Spleen (tissue), 11 donors: ENCODE data around the gene SORCS1. TPM values are rescaled to one million over a fixed set of nuclear protein-coding genes. Genes with fewer than 3 reads are reported as not detected.

ENCODE experiments used
- DNase-seq: peaks from one replicate; pipeline ENCODE4 v3.0.0-alpha.2; 2020
- H3K27ac ChIP-seq, 8 donors: fragments of 200-600 bp; sonication (generic) in 7 of 8; 1 replicate in 4 of 8; 2 replicates in 4 of 8; pipeline versions ENCODE4 v1.5.0 to v1.8.0; 2016 to 2021; ENCODE audit warnings: inconsistent platforms in 4 of 8, mild to moderate bottlenecking in 4 of 8, moderate library complexity in 1 of 8
- H3K27me3 ChIP-seq, 7 donors: fragments of 200-600 bp; sonication (generic) in 6 of 7; replicated peaks in 1 of 7; 1 replicate in 4 of 7; 2 replicates in 3 of 7; pipeline versions ENCODE4 v1.5.0 to v1.8.0; 2016 to 2021; ENCODE audit warnings: inconsistent platforms in 3 of 7, mild to moderate bottlenecking in 1 of 7
- H3K36me3 ChIP-seq, 6 donors: fragments of 200-600 bp; sonication (generic) in 5 of 6; 1 replicate in 4 of 6; 2 replicates in 2 of 6; pipeline versions ENCODE4 v1.5.0 to v1.8.0; 2016 to 2021; ENCODE audit warnings: inconsistent platforms in 2 of 6
- H3K4me1 ChIP-seq, 6 donors: fragments of 200-600 bp; sonication (generic) in 5 of 6; 1 replicate in 3 of 6; 2 replicates in 3 of 6; pipeline versions ENCODE4 v1.5.0 to v1.8.0; 2016 to 2021; ENCODE audit warnings: inconsistent platforms in 3 of 6
- H3K4me3 ChIP-seq, 8 donors: fragments of 200-600 bp; sonication (generic) in 7 of 8; 1 replicate in 4 of 8; 2 replicates in 4 of 8; pipeline versions ENCODE4 v1.5.0 to v1.8.0; 2016 to 2021; ENCODE audit warnings: inconsistent platforms in 4 of 8, mild to moderate bottlenecking in 4 of 8, moderate library complexity in 2 of 8
- H3K9me3 ChIP-seq, 8 donors: fragments of 200-600 bp; sonication (generic) in 7 of 8; 1 replicate in 4 of 8; 2 replicates in 4 of 8; pipeline versions ENCODE4 v1.5.0 to v1.8.0; 2016 to 2021; ENCODE audit warnings: inconsistent platforms in 4 of 8
- POLR2A ChIP-seq, 3 donors: fragments of 450-650 bp; IDR thresholded peaks; one replicate each; pipeline ENCODE4 v1.5.1; 2017; ENCODE audit warnings: antibody characterized with exemption in 3 of 3, mild to moderate bottlenecking in 1 of 3
- POLR2AphosphoS5 ChIP-seq, 3 donors: sonication (generic); formaldehyde crosslinking; IDR thresholded peaks; one replicate each; pipeline ENCODE4 v1.5.1; 2017; ENCODE audit warnings: antibody characterized with exemption in 3 of 3
- WGBS, 5 donors: extraction: QIAGEN DNeasy Blood & Tissue Kit in 3 of 5; methylation state at CpG; one replicate each; pipeline versions ENCODE4 v1.1.5 to v1.1.7; 2013 to 2018; 5-methylcytosine and 5-hydroxymethylcytosine counted together
- intact Hi-C: fragments of 100-400 bp; cut with DNase I; formaldehyde crosslinking; loops from one replicate; pipeline ENCODE4 v1.15.0; 2023; ENCODE audit warnings: low total_unique reads
- polyA plus RNA-seq, 3 donors: library from polyadenylated mRNA; stranded (reverse); fragments of 200-250 nt; gene quantifications; one replicate each; pipeline ENCODE4 v1.2.1, GENCODE V29; 2013
- total RNA-seq, 7 donors: library from RNA; depleted of rRNA in 3 of 7; stranded (reverse); fragments of >200 nt in 3 of 7; fragmentation: NEBNext Ultra II Directional in 4 of 7; extraction: Animal tissue kit (Norgen Biotek cat#: 25700) in 4 of 7; gene quantifications; one replicate each; pipeline versions ENCODE4 v1.1.0 to v1.2.1, GENCODE V29; 2016 to 2021
- TF ChIP-seq, protein P1 (sequence below), 11 experiments: fragments of 200-600 bp in 7 of 11; fragments of 450-650 bp in 4 of 11; sonication (generic) in 4 of 11; IDR thresholded peaks in 8 of 11; conservative IDR thresholded peaks in 3 of 11; 1 replicate in 7 of 11; 2 replicates in 4 of 11; pipeline versions ENCODE4 v1.4.0 to v1.8.0; 2016 to 2021; ENCODE audit warnings: antibody characterized with exemption in 11 of 11, inconsistent platforms in 4 of 11, mild to moderate bottlenecking in 1 of 11
- donor health status: healthy with polysubstance abuse.
- donor health status: DM: no; HTN: no; CAD: no; lungs with moderate emphysema.
- donor health status: DM: no; HTN: no; CAD: no.
- donor health status: Bipolar disorder and iron deficiency.
- donor health status: healthy.
- donor health status: DM: no; HTN: no; CAD: no.
- donor health status: DM: yes; HTN: yes; CAD: no.

Gene SORCS1
- total and polyA plus RNA-seq, 10 donors = 0.67 to 2.7 (median 1.6) TPM

DNA sequence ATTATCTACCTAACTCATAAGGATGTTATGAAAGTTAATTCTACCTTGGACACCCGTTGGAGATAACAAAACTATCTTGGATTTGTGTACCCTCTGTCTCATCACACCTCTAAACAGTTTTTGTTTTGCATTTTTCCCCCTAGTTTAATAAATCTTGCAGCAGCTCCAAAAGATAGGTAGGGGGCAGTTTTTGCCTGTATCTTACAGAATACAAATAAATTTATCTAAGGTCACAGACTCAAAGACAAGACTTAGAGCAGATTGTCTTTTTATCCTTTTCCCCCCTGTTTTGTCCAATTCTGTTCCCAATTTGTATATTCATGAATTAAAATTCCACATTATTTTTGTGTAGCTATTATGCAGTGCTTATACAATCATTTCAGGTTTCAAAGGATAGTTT lies 5.0 kb upstream of the SORCS1 start:
- peaks cover 0 to under 1% (median 0%) of the 10 kb centered on the region in 8 donors for H3K9me3 ChIP-seq

DNA sequence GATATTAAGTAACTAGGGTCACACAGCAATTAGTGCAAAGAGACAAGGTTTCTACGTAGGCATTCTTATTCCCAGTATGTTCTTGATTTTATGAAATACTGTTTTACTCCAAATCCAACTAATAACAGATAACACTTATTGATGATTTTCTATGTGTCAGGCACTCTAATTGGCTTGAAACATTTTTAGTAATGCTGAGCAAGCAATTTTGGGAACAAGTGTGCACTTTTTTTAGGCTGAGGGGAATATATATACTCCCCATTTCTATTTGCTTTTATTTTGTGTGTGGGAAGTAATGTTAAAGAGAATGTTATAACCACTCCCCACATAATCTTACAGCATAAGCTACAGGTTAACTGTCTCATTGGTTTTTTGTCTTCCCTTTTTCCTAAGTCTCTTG lies 4.2 kb upstream of the SORCS1 start:
- Histone ChIP-seq H3K36me3 (no peaks in the 10 kb centered on the region), H3K4me1 (peaks cover 0 to 7% (median 2%) of the 10 kb centered on the region in 6 donors), H3K27me3 (peaks cover 0 to 50% (median 22%) of the 10 kb centered on the region in 7 donors), H3K4me3 (no peak overlapping the region), H3K27ac (no peak overlapping the region), H3K9me3 (peaks cover 0 to 4% (median 0%) of the 10 kb centered on the region in 8 donors)
- TF ChIP-seq, protein P1, sequence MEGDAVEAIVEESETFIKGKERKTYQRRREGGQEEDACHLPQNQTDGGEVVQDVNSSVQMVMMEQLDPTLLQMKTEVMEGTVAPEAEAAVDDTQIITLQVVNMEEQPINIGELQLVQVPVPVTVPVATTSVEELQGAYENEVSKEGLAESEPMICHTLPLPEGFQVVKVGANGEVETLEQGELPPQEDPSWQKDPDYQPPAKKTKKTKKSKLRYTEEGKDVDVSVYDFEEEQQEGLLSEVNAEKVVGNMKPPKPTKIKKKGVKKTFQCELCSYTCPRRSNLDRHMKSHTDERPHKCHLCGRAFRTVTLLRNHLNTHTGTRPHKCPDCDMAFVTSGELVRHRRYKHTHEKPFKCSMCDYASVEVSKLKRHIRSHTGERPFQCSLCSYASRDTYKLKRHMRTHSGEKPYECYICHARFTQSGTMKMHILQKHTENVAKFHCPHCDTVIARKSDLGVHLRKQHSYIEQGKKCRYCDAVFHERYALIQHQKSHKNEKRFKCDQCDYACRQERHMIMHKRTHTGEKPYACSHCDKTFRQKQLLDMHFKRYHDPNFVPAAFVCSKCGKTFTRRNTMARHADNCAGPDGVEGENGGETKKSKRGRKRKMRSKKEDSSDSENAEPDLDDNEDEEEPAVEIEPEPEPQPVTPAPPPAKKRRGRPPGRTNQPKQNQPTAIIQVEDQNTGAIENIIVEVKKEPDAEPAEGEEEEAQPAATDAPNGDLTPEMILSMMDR (IDR thresholded peaks at IDR 0.05 in 8 of 11, conservative IDR thresholded peaks at IDR 0.05 in 3 of 11) = no peak
- intact Hi-C loops = no loop called here
- WGBS, 5 donors = 77 to 98% (median 84%) methylated on average over 1 of the region's 1 CpG
- DNase-seq = no peak

More for the DNA sequence above, 5.0 kb upstream of the SORCS1 start:
- Histone ChIP-seq H3K27me3 (peaks cover 0 to 42% (median 14%) of the 10 kb centered on the region in 7 donors), H3K4me1 (no peaks in the 10 kb centered on the region), H3K36me3 (no peaks in the 10 kb centered on the region), H3K27ac (no peak overlapping the region), H3K4me3 (no peak overlapping the region)
- WGBS, 5 donors = 25 to 59% (median 33%) methylated on average over 1 of the region's 1 CpG
- no peak for DNase-seq
- TF ChIP-seq, protein P1 (IDR thresholded peaks at IDR 0.05 in 8 of 11, conservative IDR thresholded peaks at IDR 0.05 in 3 of 11) = no peak
- no peak for TF ChIP-seq POLR2AphosphoS5 (IDR thresholded peaks at IDR 0.05)
- TF ChIP-seq POLR2A (IDR thresholded peaks at IDR 0.05) = no peak
- intact Hi-C loops = no loop called here

DNA sequence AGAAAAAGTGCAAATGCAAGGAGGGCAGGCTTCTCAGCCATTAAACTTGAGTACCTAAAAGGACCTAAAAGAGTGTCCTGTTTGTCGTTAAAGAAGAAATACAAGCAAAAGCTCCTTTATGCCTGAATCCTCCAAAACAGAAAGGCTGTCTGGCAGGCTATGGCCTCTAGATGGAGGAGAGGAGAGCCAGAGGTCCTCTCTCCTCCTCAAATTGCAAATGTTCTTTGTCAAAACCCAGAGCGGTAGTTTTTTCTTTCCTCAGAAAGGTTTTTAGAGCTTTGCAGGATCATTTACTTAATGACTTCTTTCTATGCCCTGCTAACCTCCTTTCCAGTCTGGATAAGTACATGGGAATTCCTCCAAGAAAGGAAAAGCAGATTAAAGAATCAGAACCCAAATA lies 1.9 kb upstream of the SORCS1 start:
- no peak for DNase-seq
- peaks cover 0 to 7% (median 2%) of the 10 kb centered on the region in 6 donors for H3K4me1 ChIP-seq
- H3K27me3 ChIP-seq = peaks cover 0 to 73% (median 31%) of the 10 kb centered on the region in 7 donors
- H3K4me3 ChIP-seq = no peak overlapping the region
- peaks cover 0 to 4% (median 0%) of the 10 kb centered on the region in 8 donors for H3K9me3 ChIP-seq
- TF ChIP-seq POLR2AphosphoS5 (IDR thresholded peaks at IDR 0.05) (no peak), POLR2A (IDR thresholded peaks at IDR 0.05) (no peak)
- TF ChIP-seq, protein P1 (IDR thresholded peaks at IDR 0.05 in 8 of 11, conservative IDR thresholded peaks at IDR 0.05 in 3 of 11) = no peak
- intact Hi-C loops = no loop called here
- H3K36me3 ChIP-seq = no peaks in the 10 kb centered on the region
- no peak overlapping the region for H3K27ac ChIP-seq
- 44 to 60% (median 53%) methylated on average over 2 of the region's 2 CpGs for WGBS, 5 donors

DNA sequence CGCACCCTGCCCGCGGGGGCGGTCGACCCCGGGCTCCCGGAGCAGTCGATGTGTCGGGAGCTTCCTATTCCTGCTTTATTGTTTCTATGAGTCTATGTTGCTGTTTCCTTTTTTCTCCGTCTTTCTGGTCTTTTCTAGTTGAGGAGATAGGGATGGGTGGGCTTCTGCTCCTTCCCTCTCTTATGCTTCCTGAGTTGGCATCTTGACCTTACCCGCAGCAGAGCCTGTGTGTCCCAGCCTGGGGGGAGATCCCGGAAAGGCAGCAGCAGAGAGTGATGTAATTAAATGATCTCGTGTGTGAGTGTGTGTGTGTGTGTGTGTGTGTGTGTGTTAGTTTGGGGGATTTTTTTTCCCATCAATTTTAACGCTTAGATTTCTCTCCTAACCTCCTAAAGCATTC lies 486 bp upstream of the SORCS1 start:
- no peak for DNase-seq
- H3K9me3 ChIP-seq = peaks cover 0 to 4% (median 0%) of the 10 kb centered on the region in 8 donors
- peaks cover 0 to 7% (median 2%) of the 10 kb centered on the region in 6 donors for H3K4me1 ChIP-seq
- H3K4me3 ChIP-seq = peak overlapping the region in 3 of 8 donors; percentile 20 to 59 (median 25)
- H3K27me3 ChIP-seq = peaks cover 0 to 82% (median 31%) of the 10 kb centered on the region in 7 donors
- intact Hi-C loops = no loop called here
- 3 to 10% (median 4%) methylated on average over 14 of the region's 14 CpGs for WGBS, 5 donors
- no peak overlapping the region for H3K27ac ChIP-seq
- no peak for TF ChIP-seq POLR2AphosphoS5 (IDR thresholded peaks at IDR 0.05)
- TF ChIP-seq POLR2A (IDR thresholded peaks at IDR 0.05) = no peak
- TF ChIP-seq, protein P1 (IDR thresholded peaks at IDR 0.05 in 8 of 11, conservative IDR thresholded peaks at IDR 0.05 in 3 of 11) = no peak
- no peaks in the 10 kb centered on the region for H3K36me3 ChIP-seq
